ENCODE measurements around the gene NDFIP2. TPM values are rescaled to one million over a fixed set of nuclear protein-coding genes. Genes with fewer than 3 reads are reported as not detected.

Gene NDFIP2
- total and polyA plus RNA-seq, 10 of the 15 experiments (the other 5 are each of a cell fraction or from before 2014, with no cell fraction given) = 17.9 to 57.2 (median 30.6) TPM

GRCh38 chr13:79541426-79542049 lies 60.6 kb downstream of the NDFIP2 start:
- no peak for FAIRE-seq

More at GRCh38 chr13:79541426-79542049, 60.6 kb downstream of the NDFIP2 start:
- in situ Hi-C loops (cut with MboI) (no loop called here), intact Hi-C loops (cut with micrococcal nuclease; ENCODE audit: unreplicated experiment) (loop anchor here (1.0 to 10.0 kb wide), 2 partner anchors 117 to 547 kb away; no protein-coding TSS in a partner anchor)
- ChIA-PET SMC1A (ENCODE audit: uncharacterized antibody, unreplicated experiment) (interaction anchor here (0.5 to 7.9 kb wide), 26 partner anchors 11 to 810 kb away, joined by 3 to 427 read pairs (median 6); no protein-coding TSS in a partner anchor), RAD21 (ENCODE audit: unreplicated experiment) (interaction anchor here (0.6 to 7.9 kb wide), 31 partner anchors 8 to 1301 kb away, joined by 3 to 435 read pairs (median 4); partner anchors contain the start of genes NDFIP2 and RBM26), POLR2A (interaction anchor here (1.1 kb wide), 1 partner anchor 117 kb away, joined by 3 read pairs; no protein-coding TSS in a partner anchor), CTCF (interaction anchor here (0.6 to 18.3 kb wide), 32 partner anchors 11 to 1477 kb away, joined by 3 to 564 read pairs (median 4); partner anchors contain the start of genes NDFIP2 and RBM26)
- ATAC-seq (peak; percentile 73), DNase-seq (ENCODE audit: low read depth, low spot score) (peak; percentile 49)
- Histone ChIP-seq H4K20me1 (ENCODE audit: control insufficient read depth, insufficient read depth) (no peaks in the 10 kb centered on the region), H3K4me3 (no peak overlapping the region), H3K27me3 (replicated peaks in 1 of 2; ENCODE audit: control insufficient read depth in 2 of 2, insufficient read depth in 2 of 2, low read length in 1 of 2) (no peaks in the 10 kb centered on the region), H3K9ac (ENCODE audit: control insufficient read depth, insufficient read depth, low read length) (no peak overlapping the region), H3K4me2 (ENCODE audit: control insufficient read depth, insufficient read depth) (no peak overlapping the region), H3K4me1 (ENCODE audit: control insufficient read depth, insufficient read depth, low read length) (no peaks in the 10 kb centered on the region), H3K27ac (ENCODE audit: control insufficient read depth, insufficient read depth) (no peak overlapping the region), H2AFZ (ENCODE audit: control insufficient read depth, low read depth, low read length) (no peak overlapping the region), H3K79me2 (ENCODE audit: control insufficient read depth, insufficient read depth, low read length) (no peaks in the 10 kb centered on the region), H3K36me3 (ENCODE audit: control insufficient read depth in 2 of 2, insufficient read depth in 2 of 2, low read length in 1 of 2) (no peaks in the 10 kb centered on the region; a peak in 1 of 4 replicates), H3K9me3 (replicated peaks; ENCODE audit: control insufficient read depth, insufficient read depth, low read length) (no peaks in the 10 kb centered on the region)
- BruUV-seq (replicated peaks) = no TSS peak
- TF ChIP-seq RAD21 (IDR thresholded peaks at IDR 0.05; ENCODE audit: insufficient read depth, low read depth, low read length) (peak; percentile 95), IRF4 (IDR thresholded peaks at IDR 0.05; ENCODE audit: low read depth, low read length) (no peak), CTCF (IDR thresholded peaks at IDR 0.05 in 2 of 3, conservative IDR thresholded peaks at IDR 0.05 in 1 of 3; ENCODE audit: control insufficient read depth in 2 of 3, extremely low read depth in 1 of 3, insufficient read depth in 1 of 3, low read depth in 3 of 3, low read length in 3 of 3) (peak; percentile 57 to 69 (median 59)), SMC3 (IDR thresholded peaks at IDR 0.05; ENCODE audit: borderline replicate concordance, low read length) (peak; percentile 93), CBFB (IDR thresholded peaks at IDR 0.05; ENCODE audit: low read depth) (no peak), ZNF384 (IDR thresholded peaks at IDR 0.05; ENCODE audit: borderline replicate concordance, low read depth, low read length) (0 out of 2 replicates have a peak, but pooled peaks have one; percentile 28), BHLHE40 (IDR thresholded peaks at IDR 0.05; ENCODE audit: borderline replicate concordance in 1 of 2, low read depth in 2 of 2, low read length in 1 of 2) (no peak), SIN3A (IDR thresholded peaks at IDR 0.05; ENCODE audit: low read depth, low read length) (no peak), SREBF1 (IDR thresholded peaks at IDR 0.05; ENCODE audit: low read length) (no peak), GABPA (IDR thresholded peaks at IDR 0.05; ENCODE audit: low read depth) (no peak), BACH1 (IDR thresholded peaks at IDR 0.05; ENCODE audit: borderline replicate concordance) (no peak)
- WGBS (ENCODE audit: insufficient coverage, insufficient replicate concordance, low lambda C conversion rate, missing lambda C conversion rate) = 0% methylated on average over 1 of the region's 1 CpG
